Natural killer cell (primary cell): ENCODE measurements around the gene HABP2. TPM values are rescaled to one million over a fixed set of nuclear protein-coding genes. Genes with fewer than 3 reads are reported as not detected.

ENCODE experiments used
- ATAC-seq, 3 donors: fragments of 150-1000 bp in 2 of 3; fragments of 200-7000 bp in 1 of 3; cut with Tn5 transposase; 1 replicate in 1 of 3; 2 replicates in 2 of 3; pipeline ENCODE4 v1.10.0; 2021; ENCODE audit warnings: mild to moderate bottlenecking in 2 of 3, moderate library complexity in 2 of 3
- DNase-seq, 2 donors: peaks; one replicate each; pipeline versions ENCODE4 v3.0.0 to v3.0.0-alpha.2; 2013 to 2021; ENCODE audit warnings: mixed read lengths in 1 of 2
- H3K27ac ChIP-seq: one replicate; pipeline ENCODE4 v1.5.1; 2013; ENCODE audit warnings: mild to moderate bottlenecking, low read length
- H3K27me3 ChIP-seq: one replicate; pipeline ENCODE4 v1.6.1; 2013; ENCODE audit warnings: low read length; ENCODE audit not compliant: control insufficient read depth, insufficient read depth
- H3K36me3 ChIP-seq: one replicate; pipeline ENCODE4 v1.6.1; 2013; ENCODE audit warnings: low read length; ENCODE audit not compliant: control insufficient read depth, insufficient read depth
- H3K4me1 ChIP-seq: one replicate; pipeline ENCODE4 v1.6.1; 2013; ENCODE audit warnings: low read length; ENCODE audit not compliant: control insufficient read depth, insufficient read depth
- H3K4me3 ChIP-seq: one replicate; pipeline ENCODE4 v1.5.1; 2013; ENCODE audit warnings: low read length
- H3K9me3 ChIP-seq: one replicate; pipeline ENCODE4 v1.6.1; 2013; ENCODE audit warnings: low read length; ENCODE audit not compliant: control insufficient read depth, insufficient read depth
- H3K27ac Mint-ChIP-seq, 2 donors: one replicate each; pipeline ENCODE4 v1.8.0; 2022; ENCODE audit warnings: mild to moderate bottlenecking in 2 of 2, mixed read lengths in 2 of 2, moderate library complexity in 1 of 2
- H3K27me3 Mint-ChIP-seq, 2 donors: one replicate each; pipeline ENCODE4 v1.8.0; 2022; ENCODE audit warnings: low read depth in 2 of 2, mixed read lengths in 2 of 2
- H3K36me3 Mint-ChIP-seq: one replicate; pipeline ENCODE4 v1.8.0; 2022; ENCODE audit warnings: mixed read lengths
- H3K4me1 Mint-ChIP-seq, 2 donors: one replicate each; pipeline ENCODE4 v1.8.0; 2022; ENCODE audit warnings: mixed read lengths in 2 of 2
- H3K4me3 Mint-ChIP-seq: one replicate; pipeline ENCODE4 v1.8.0; 2022; ENCODE audit warnings: mild to moderate bottlenecking, moderate library complexity, mixed read lengths
- H3K9me3 Mint-ChIP-seq, 2 donors: one replicate each; pipeline ENCODE4 v1.8.0; 2022; ENCODE audit warnings: mixed read lengths in 2 of 2
- CTCF ChIP-seq: fragments of 200-600 bp; IDR thresholded peaks from one replicate; pipeline ENCODE4 v1.8.0; 2022; ENCODE audit warnings: antibody characterized with exemption
- WGBS: methylation state at CpG from one replicate; pipeline ENCODE4 v1.1.7; 2013; ENCODE audit warnings: missing lambda C conversion rate; ENCODE audit not compliant: insufficient coverage; 5-methylcytosine and 5-hydroxymethylcytosine counted together
- intact Hi-C: fragments of 100-400 bp; cut with micrococcal nuclease; formaldehyde crosslinking; loops from one replicate; pipeline ENCODE4 v1.14.2; 2022
- total RNA-seq, 4 donors: library from RNA; stranded (reverse); fragments of 120-200 nt in 1 of 4; gene quantifications; one replicate each; pipeline versions ENCODE4 v1.2.3 to v1.2.4, GENCODE V29; 2013 to 2022

The HABP2 gene
- total RNA-seq, 3 donors from 2014 or later (not counting 1 experiment from before 2014, with no cell fraction given) = not detected

- Mint-ChIP-seq H3K36me3 (no peaks in the 10 kb centered on the region), H3K4me1 (no peaks in the 10 kb centered on the region), H3K4me3 (no peak overlapping the region), H3K27me3 (peaks cover 4 to 16% of the 10 kb centered on the region in 2 donors), H3K27ac (no peak overlapping the region), H3K9me3 (no peaks in the 10 kb centered on the region)
- Histone ChIP-seq H3K9me3 (no peaks in the 10 kb centered on the region), H3K27ac (no peak overlapping the region), H3K27me3 (no peaks in the 10 kb centered on the region), H3K36me3 (no peaks in the 10 kb centered on the region), H3K4me1 (no peaks in the 10 kb centered on the region), H3K4me3 (no peak overlapping the region)
- DNase-seq (peak in 1 of 2 donors; percentile 30), ATAC-seq (peak in 1 of 3 donors; percentile 30)
- WGBS = 67% methylated on average over 8 of the region's 8 CpGs
- intact Hi-C loops = no loop called here
- TF ChIP-seq CTCF = peak; percentile 39
Measured at GRCh38 chr10:113520690-113521474, 32.0 kb upstream of the HABP2 start.

GRCh38 chr10:113521475-113521795, 31.4 kb upstream of the HABP2 start:
- ATAC-seq = no peak
- Mint-ChIP-seq H3K27ac (no peak overlapping the region), H3K4me3 (no peak overlapping the region), H3K27me3 (peaks cover 4 to 16% of the 10 kb centered on the region in 2 donors), H3K36me3 (no peaks in the 10 kb centered on the region), H3K4me1 (no peaks in the 10 kb centered on the region), H3K9me3 (no peaks in the 10 kb centered on the region)
- no peaks in the 10 kb centered on the region for H3K27me3 ChIP-seq
- no peak overlapping the region for H3K4me3 ChIP-seq
- 55% methylated on average over 2 of the region's 2 CpGs for WGBS
- H3K9me3 ChIP-seq = no peaks in the 10 kb centered on the region
- DNase-seq = no peak
- peak; percentile 14 for TF ChIP-seq CTCF
- intact Hi-C loops = no loop called here
- no peaks in the 10 kb centered on the region for H3K4me1 ChIP-seq
- no peak overlapping the region for H3K27ac ChIP-seq
- H3K36me3 ChIP-seq = no peaks in the 10 kb centered on the region

GRCh38 chr10:113522460-113522859, 30.4 kb upstream of the HABP2 start:
- intact Hi-C loops = no loop called here

More at GRCh38 chr10:113522460-113522859, 30.4 kb upstream of the HABP2 start:
- TF ChIP-seq CTCF = no peak
- no peaks in the 10 kb centered on the region for H3K36me3 ChIP-seq
- H3K9me3 ChIP-seq = no peaks in the 10 kb centered on the region
- no peak for ATAC-seq
- no peaks in the 10 kb centered on the region for H3K9me3 Mint-ChIP-seq
- H3K4me1 ChIP-seq = no peaks in the 10 kb centered on the region
- no peak overlapping the region for H3K4me3 ChIP-seq
- H3K36me3 Mint-ChIP-seq = no peaks in the 10 kb centered on the region
- H3K4me1 Mint-ChIP-seq = no peaks in the 10 kb centered on the region
- no peaks in the 10 kb centered on the region for H3K27me3 ChIP-seq
- H3K27ac ChIP-seq = no peak overlapping the region
- no peak overlapping the region for H3K4me3 Mint-ChIP-seq
- WGBS = 94% methylated on average over 4 of the region's 4 CpGs
- DNase-seq = no peak
- H3K27me3 Mint-ChIP-seq = peaks cover 1 to 13% of the 10 kb centered on the region in 2 donors
- H3K27ac Mint-ChIP-seq = no peak overlapping the region
